Measurements from ENCODE around the gene TXN2.
"Not testable (repeated sequence)": the region's sequence is repeated elsewhere in the genome, so short reads cannot be mapped to it uniquely, and the experiment has no call there.

The TXN2 gene

DNA sequence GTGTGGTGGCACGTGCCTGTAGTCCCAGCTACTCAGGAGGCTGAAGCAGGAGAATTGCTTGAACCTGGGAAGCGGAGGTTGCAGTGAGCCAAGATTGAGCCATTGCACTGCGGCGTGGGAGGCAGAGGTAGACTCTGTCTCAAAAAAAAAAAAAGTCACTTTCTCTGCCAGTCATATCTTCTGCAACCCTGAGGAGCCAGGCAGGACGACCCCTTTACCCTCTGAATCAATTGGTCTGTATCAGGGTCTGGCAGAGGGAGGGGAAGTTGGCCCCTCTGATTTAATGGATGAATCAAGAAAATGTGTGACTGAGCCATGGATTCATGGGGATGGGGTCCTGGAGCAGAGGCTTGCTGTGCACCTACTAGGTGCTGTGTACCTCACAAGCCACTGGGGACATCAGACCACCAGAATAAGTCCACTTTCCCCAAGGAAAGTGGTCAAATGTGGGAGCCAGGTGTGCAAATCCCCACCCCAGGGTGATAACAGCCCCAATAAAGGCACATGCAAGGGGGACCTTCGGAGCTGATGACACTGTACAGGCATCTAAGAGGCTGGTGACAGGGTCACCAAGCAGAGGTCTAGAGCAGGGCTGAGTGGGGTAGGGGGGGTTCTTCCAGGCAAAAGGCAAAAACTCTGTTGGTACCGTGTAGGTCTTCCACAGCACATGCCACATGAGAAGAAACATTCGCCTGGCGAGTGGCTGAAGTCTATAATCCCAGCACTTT, 29.0 kb downstream of the TXN2 start:
- H3K27me3 ChIP-seq = no peaks in the 10 kb centered on the region
- TF ChIP-seq, protein P1, sequence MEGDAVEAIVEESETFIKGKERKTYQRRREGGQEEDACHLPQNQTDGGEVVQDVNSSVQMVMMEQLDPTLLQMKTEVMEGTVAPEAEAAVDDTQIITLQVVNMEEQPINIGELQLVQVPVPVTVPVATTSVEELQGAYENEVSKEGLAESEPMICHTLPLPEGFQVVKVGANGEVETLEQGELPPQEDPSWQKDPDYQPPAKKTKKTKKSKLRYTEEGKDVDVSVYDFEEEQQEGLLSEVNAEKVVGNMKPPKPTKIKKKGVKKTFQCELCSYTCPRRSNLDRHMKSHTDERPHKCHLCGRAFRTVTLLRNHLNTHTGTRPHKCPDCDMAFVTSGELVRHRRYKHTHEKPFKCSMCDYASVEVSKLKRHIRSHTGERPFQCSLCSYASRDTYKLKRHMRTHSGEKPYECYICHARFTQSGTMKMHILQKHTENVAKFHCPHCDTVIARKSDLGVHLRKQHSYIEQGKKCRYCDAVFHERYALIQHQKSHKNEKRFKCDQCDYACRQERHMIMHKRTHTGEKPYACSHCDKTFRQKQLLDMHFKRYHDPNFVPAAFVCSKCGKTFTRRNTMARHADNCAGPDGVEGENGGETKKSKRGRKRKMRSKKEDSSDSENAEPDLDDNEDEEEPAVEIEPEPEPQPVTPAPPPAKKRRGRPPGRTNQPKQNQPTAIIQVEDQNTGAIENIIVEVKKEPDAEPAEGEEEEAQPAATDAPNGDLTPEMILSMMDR (IDR thresholded peaks at IDR 0.05) = no peak
- H3K27ac ChIP-seq = peak overlapping the region; percentile 95 to 97
- intact Hi-C loops (cut with DNase I; ENCODE audit: low total_unique reads) = no loop called here
- H3K9me3 ChIP-seq = no peaks in the 10 kb centered on the region
- H3K36me3 ChIP-seq = no peaks in the 10 kb centered on the region
- DNase-seq = no peak
- peaks cover 0 to 58% (median 43%) of the 10 kb centered on the region in 4 donors for H3K4me1 ChIP-seq
- H3K4me3 ChIP-seq = no peak overlapping the region

- Histone ChIP-seq H3K27ac (peak overlapping the region; percentile 95 to 97), H3K4me1 (peaks cover 0 to 53% (median 37%) of the 10 kb centered on the region in 4 donors)
- H3K9me3 ChIP-seq; H3K36me3 ChIP-seq; H3K27me3 ChIP-seq; H3K4me3 ChIP-seq; intact Hi-C loops (cut with DNase I; ENCODE audit: low total_unique reads); DNase-seq: not testable (repeated sequence)
Observed at GRCh38 chr22:36450923-36451322, 30.5 kb downstream of the TXN2 start.

- intact Hi-C loops (cut with DNase I; ENCODE audit: low total_unique reads) = loop anchor here (5.0 kb wide), 1 partner anchor 42 kb away; no protein-coding TSS in a partner anchor
- TF ChIP-seq, protein P1 (IDR thresholded peaks at IDR 0.05) = no peak
- Histone ChIP-seq H3K9me3 (no peaks in the 10 kb centered on the region), H3K27me3 (no peaks in the 10 kb centered on the region), H3K4me1 (peaks cover 0 to 41% (median 29%) of the 10 kb centered on the region in 4 donors), H3K4me3 (no peak overlapping the region), H3K36me3 (no peaks in the 10 kb centered on the region), H3K27ac (peak overlapping the region in 1 of 2 donors; percentile 95)
- DNase-seq = no peak
Observed at GRCh38 chr22:36449596-36450175, 31.8 kb downstream of the TXN2 start.

- intact Hi-C loops (cut with DNase I; ENCODE audit: low total_unique reads) = loop anchor here (5.0 kb wide), 1 partner anchor 40 kb away; no protein-coding TSS in a partner anchor
- Histone ChIP-seq H3K27me3 (no peaks in the 10 kb centered on the region), H3K9me3 (no peaks in the 10 kb centered on the region), H3K36me3 (no peaks in the 10 kb centered on the region), H3K27ac (no peak overlapping the region), H3K4me3 (no peak overlapping the region), H3K4me1 (peaks cover 0 to 27% (median 19%) of the 10 kb centered on the region in 4 donors)
- DNase-seq = no peak
- TF ChIP-seq, protein P1 (IDR thresholded peaks at IDR 0.05) = no peak
Observed at GRCh38 chr22:36447632-36448031, 33.8 kb downstream of the TXN2 start.

DNA sequence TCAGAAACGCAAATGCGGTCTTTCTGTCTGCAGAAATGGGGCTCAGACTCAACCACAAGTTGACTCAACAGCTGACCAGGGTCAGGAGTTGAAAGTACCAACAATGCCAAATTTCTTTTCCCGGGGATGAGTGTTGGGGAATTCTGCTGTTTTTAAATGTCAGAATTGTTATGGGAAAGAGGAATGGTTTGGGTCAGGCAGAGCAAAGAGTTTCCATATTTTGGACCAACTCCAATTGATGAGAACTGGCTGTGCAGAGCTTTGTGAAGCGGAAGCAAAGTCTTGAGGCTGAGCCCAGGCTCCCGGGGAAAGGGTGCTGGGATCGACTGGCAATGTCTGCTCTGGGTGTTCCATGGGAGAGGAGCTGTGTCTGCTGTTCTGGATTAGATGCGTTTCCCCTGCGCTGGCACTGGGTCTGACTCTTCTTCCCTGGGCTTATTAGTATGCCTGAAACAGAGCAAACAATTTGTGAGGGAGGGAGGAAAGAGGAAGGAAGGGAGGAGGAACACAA, 36.2 kb downstream of the TXN2 start:
- DNase-seq = no peak
- intact Hi-C loops (cut with DNase I; ENCODE audit: low total_unique reads) = loop anchor here (5.0 kb wide), 1 partner anchor 38 kb away; no protein-coding TSS in a partner anchor
- Histone ChIP-seq H3K27me3 (no peaks in the 10 kb centered on the region), H3K9me3 (no peaks in the 10 kb centered on the region), H3K27ac (no peak overlapping the region), H3K36me3 (no peaks in the 10 kb centered on the region), H3K4me1 (peaks cover 0 to 9% (median 3%) of the 10 kb centered on the region in 4 donors), H3K4me3 (no peak overlapping the region)
- TF ChIP-seq, protein P1 (IDR thresholded peaks at IDR 0.05) = no peak

- H3K4me3 ChIP-seq = no peak overlapping the region
- no peaks in the 10 kb centered on the region for H3K27me3 ChIP-seq
- H3K36me3 ChIP-seq = no peaks in the 10 kb centered on the region
- no peak overlapping the region for H3K27ac ChIP-seq
- H3K4me1 ChIP-seq = peaks cover 0 to 5% (median 1%) of the 10 kb centered on the region in 4 donors
- no peaks in the 10 kb centered on the region for H3K9me3 ChIP-seq
- TF ChIP-seq, protein P1 (IDR thresholded peaks at IDR 0.05) = no peak
- DNase-seq = no peak
- intact Hi-C loops (cut with DNase I; ENCODE audit: low total_unique reads) = no loop called here
Observed at GRCh38 chr22:36443198-36443770, 38.2 kb downstream of the TXN2 start.

All from tibial artery (tissue), 4 donors.